ENCODE data around the gene GEMIN5. TPM values are rescaled to one million over a fixed set of nuclear protein-coding genes. Genes with fewer than 3 reads are reported as not detected.

The GEMIN5 gene
- total and polyA plus RNA-seq, 2 of the 4 experiments (the other 2 are of a cell fraction), result 9.0 to 31.5 TPM

GRCh38 chr5:154873791-154874331, 64.2 kb downstream of the GEMIN5 start:
- no peaks in the 10 kb centered on the region for H3K9me1 ChIP-seq (ENCODE audit: insufficient read depth, low read length)
- no peak overlapping the region for H3K23ac ChIP-seq (ENCODE audit: low read depth, low read length)
- H2AK5ac ChIP-seq (ENCODE audit: low read depth, low read length), result no peak overlapping the region
- intact Hi-C loops (cut with micrococcal nuclease), result no loop called here
- DNase-seq (no peak), ATAC-seq (ENCODE audit: low read depth) (no peak)
- in situ Hi-C loops (cut with MboI; ENCODE audit: low sequenced_read_pairs), result no loop called here
- no peak overlapping the region for H3K4me2 ChIP-seq (ENCODE audit: low read depth, low read length)
- H3K9me3 ChIP-seq (ENCODE audit: control insufficient read depth, insufficient read depth, low read length), result peaks cover 7% of the 10 kb centered on the region
- H4K5ac ChIP-seq (ENCODE audit: low read depth, low read length), result no peak overlapping the region
- H2AFZ ChIP-seq (replicated peaks; ENCODE audit: low read length, poor library complexity), result no peak overlapping the region
- no peak overlapping the region for H3K18ac ChIP-seq (ENCODE audit: low read depth, low read length)
- CTCF ChIA-PET, result no interaction called here
- H3K79me1 ChIP-seq (ENCODE audit: low read depth in 1 of 2, low read length in 2 of 2), result peaks cover 8 to 13% of the 10 kb centered on the region in 2 experiments
- no peak overlapping the region for H3K9ac ChIP-seq (ENCODE audit: low read depth, low read length)
- no peak overlapping the region for H3K56ac ChIP-seq (ENCODE audit: extremely low read depth, insufficient read depth, low read length)
- no peak overlapping the region for H2BK15ac ChIP-seq (ENCODE audit: low read depth, low read length)
- H3K36me3 ChIP-seq (ENCODE audit: control insufficient read depth, insufficient read depth, low read length), result peaks cover 56% of the 10 kb centered on the region
- TF ChIP-seq BHLHE40 (IDR thresholded peaks at IDR 0.05; ENCODE audit: low read depth, low read length), result no peak
- no peak for TF ChIP-seq RFX5 (IDR thresholded peaks at IDR 0.05; ENCODE audit: low read depth, low read length)
- TF ChIP-seq CHD1 (IDR thresholded peaks at IDR 0.05; ENCODE audit: low read depth, low read length), result no peak
- TF ChIP-seq USF2 (IDR thresholded peaks at IDR 0.05; ENCODE audit: low read depth, low read length), result no peak
- TF ChIP-seq MAZ (IDR thresholded peaks at IDR 0.05; ENCODE audit: borderline replicate concordance, low read depth, low read length), result no peak
- TF ChIP-seq ELK1 (IDR thresholded peaks at IDR 0.05; ENCODE audit: borderline replicate concordance, low read depth, low read length), result no peak
- no peak for TF ChIP-seq NFE2L2 (IDR thresholded peaks at IDR 0.05; ENCODE audit: low read depth, low read length)
- TF ChIP-seq SMC3 (IDR thresholded peaks at IDR 0.05; ENCODE audit: low read depth, low read length), result no peak
- no peak for TF ChIP-seq CEBPB (IDR thresholded peaks at IDR 0.05; ENCODE audit: low read depth, low read length)
- no peak for TF ChIP-seq FOS (IDR thresholded peaks at IDR 0.05; ENCODE audit: low read depth, low read length)
- no peak for TF ChIP-seq MXI1 (IDR thresholded peaks at IDR 0.05; ENCODE audit: borderline replicate concordance, low read depth, low read length)
- no peak for TF ChIP-seq CTCF (conservative IDR thresholded peaks at IDR 0.05; ENCODE audit: low read depth, low read length)
- TF ChIP-seq POLR2A (IDR thresholded peaks at IDR 0.05; ENCODE audit: low read depth, low read length), result no peak
- TF ChIP-seq MAFK (IDR thresholded peaks at IDR 0.05; ENCODE audit: low read depth, low read length), result no peak
- no peak for TF ChIP-seq RCOR1 (IDR thresholded peaks at IDR 0.05; ENCODE audit: insufficient replicate concordance, low read length)
- no peak for TF ChIP-seq RAD21 (IDR thresholded peaks at IDR 0.05; ENCODE audit: low read length)
- no peak overlapping the region for H3K4ac ChIP-seq (ENCODE audit: low read depth, low read length)
- dilution Hi-C loops (cut with HindIII; ENCODE audit: low sequenced_read_pairs, unreplicated experiment), result no loop called here
- WGBS, 2 experiments (ENCODE audit: extremely low coverage in 2 of 2, insufficient read length in 1 of 2), result 90% methylated on average over 2 of the region's 5 CpGs; no CpG with 5 or more reads in 1 of the 2 experiments
- no TSS peak for BruUV-seq (replicated peaks)
- no peak overlapping the region for H2BK20ac ChIP-seq (ENCODE audit: low read depth, low read length)
- POLR2A ChIA-PET (ENCODE audit: unreplicated experiment), result no interaction called here
- no peak overlapping the region for H4K8ac ChIP-seq (ENCODE audit: low read depth in 2 of 2, low read length in 2 of 2)
- no peak overlapping the region for H2AK9ac ChIP-seq (replicated peaks; ENCODE audit: low read depth, low read length, poor library complexity)
- peaks cover 5% of the 10 kb centered on the region; the same call in 1 of the 2 replicates for H4K20me1 ChIP-seq (ENCODE audit: insufficient read depth, low read length)
- H4K91ac ChIP-seq (ENCODE audit: insufficient read depth, low read depth, low read length), result no peak overlapping the region
- H3K4me1 ChIP-seq (ENCODE audit: control insufficient read depth, insufficient read depth, low read length), result no peaks in the 10 kb centered on the region
- H2BK120ac ChIP-seq (ENCODE audit: low read depth, low read length), result no peak overlapping the region
- H3K14ac ChIP-seq (replicated peaks; ENCODE audit: low read depth, low read length), result no peak overlapping the region
- H2BK5ac ChIP-seq (ENCODE audit: low read depth, low read length, poor library complexity, severe bottlenecking), result no peak overlapping the region
- no peaks in the 10 kb centered on the region for H3K27me3 ChIP-seq (ENCODE audit: control insufficient read depth, insufficient read depth, low read length)
- no peak overlapping the region for H3K27ac ChIP-seq (ENCODE audit: insufficient read depth, low read length)
- H3K4me3 ChIP-seq (ENCODE audit: insufficient read depth, low read depth, low read length), result no peak overlapping the region

Measured in IMR-90 (cell line).